HG02981 (cell line): ENCODE data around the gene CCIN.
A peak's percentile ranks its signal among the peaks of the same experiment; 100 is the strongest.
"Not testable (repeated sequence)": the region's sequence is repeated elsewhere in the genome, so short reads cannot be mapped to it uniquely, and the experiment has no call there.

Source experiments
- ATAC-seq: cut with Tn5 transposase; IDR thresholded peaks from one replicate; pipeline ENCODE4 v1.9.1; 2021; ENCODE audit warnings: mild to moderate bottlenecking, moderate library complexity; ENCODE audit not compliant: unreplicated experiment

CCIN gene

DNA sequence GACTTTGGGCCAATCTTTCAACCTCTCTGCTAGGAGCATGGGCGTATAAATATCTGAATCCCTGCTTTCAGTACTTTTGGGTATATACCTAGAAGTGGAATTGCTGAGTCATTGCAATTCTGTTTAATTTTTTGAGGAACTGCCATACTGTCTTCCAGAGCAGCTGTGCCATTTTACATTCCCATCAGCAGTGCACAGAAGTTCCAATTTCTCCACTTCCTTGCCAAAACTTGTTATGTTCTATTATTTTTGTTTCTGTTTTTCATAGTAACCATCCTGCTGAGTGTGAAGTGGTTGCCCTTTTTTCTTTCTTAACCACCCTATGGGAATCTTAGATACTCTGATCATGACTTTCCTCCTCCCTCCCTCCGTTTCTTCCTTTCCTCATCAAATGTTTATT is 11.1 kb upstream of the CCIN start:
- no peak for ATAC-seq

DNA sequence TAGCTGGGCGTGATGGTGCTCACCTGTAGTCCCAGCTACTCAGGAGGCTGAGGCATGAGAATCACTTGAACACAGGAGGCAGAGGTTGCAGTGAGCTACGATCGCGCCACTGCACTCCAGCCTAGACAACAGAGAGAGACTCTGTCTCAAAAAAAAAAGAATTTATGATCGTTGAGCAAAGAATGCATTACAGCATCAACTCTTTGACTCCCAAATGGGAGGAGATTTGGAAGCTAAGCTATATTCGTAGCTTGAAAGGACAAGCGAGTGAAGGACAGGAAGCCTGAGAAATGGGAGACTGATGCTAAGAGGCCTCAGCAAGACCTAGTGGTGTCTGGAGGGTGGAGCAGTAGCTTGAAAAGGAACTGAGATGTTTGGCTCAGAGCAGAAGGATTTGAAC is 10.3 kb upstream of the CCIN start:
- no peak for ATAC-seq

DNA sequence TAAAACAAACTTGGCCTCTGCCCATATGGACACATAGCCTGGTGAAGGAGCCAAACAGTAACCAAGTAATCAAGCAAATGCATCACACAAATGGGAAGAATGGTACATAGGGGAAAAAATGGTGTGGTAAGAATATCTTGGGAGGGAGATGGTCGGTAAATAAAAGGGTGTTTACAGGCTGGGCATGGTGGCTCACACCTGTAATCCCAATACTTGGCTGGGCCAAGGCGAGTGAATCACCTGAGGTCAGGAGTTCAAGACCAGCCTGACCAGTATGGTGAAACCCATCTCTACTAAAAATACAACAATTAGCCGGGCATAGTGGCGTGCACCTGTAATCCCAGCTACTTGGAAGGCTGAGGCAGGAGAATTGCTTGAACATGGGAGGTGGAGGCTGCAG is 9.7 kb upstream of the CCIN start:
- not testable (repeated sequence) for ATAC-seq

DNA sequence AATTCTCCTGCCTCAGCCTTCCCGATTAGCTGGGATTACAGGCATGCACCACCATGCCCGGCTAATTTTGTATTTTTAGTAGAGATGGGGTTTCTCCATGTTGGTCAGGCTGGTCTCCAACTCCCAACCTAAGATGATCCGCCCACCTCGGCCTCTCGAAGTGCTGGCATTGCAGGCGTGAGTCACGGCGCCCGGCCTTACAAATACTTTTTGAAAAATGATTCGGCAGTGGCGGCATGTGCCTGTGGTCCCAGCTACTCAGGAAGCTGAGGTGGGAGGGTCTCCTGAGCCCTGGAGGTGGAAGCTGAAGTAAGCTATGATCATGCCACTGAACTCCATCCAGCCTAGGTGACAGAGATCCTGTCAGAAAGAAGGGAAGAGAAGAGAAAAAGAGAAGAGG is 9.1 kb upstream of the CCIN start:
- not testable (repeated sequence) for ATAC-seq

DNA sequence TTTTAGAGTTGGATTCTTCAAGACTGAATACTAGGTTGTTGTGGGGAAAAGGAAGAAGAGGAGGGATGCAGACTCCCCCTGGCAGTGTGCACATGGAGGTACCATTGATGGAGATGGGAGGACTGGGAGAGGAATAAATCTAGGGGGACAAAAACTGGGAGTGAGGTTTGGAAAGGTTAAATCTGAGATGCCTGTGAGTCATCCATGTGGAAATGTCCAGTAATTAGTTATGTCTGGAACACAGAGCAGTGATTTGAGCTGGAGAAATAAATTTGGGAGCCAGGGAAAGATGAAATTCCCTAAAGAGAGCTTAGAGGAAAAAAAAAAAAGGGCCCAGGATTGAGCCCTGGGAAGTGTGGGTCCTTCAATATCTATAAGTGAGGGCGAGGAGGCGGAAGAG is 8.0 kb upstream of the CCIN start:
- no peak for ATAC-seq

DNA sequence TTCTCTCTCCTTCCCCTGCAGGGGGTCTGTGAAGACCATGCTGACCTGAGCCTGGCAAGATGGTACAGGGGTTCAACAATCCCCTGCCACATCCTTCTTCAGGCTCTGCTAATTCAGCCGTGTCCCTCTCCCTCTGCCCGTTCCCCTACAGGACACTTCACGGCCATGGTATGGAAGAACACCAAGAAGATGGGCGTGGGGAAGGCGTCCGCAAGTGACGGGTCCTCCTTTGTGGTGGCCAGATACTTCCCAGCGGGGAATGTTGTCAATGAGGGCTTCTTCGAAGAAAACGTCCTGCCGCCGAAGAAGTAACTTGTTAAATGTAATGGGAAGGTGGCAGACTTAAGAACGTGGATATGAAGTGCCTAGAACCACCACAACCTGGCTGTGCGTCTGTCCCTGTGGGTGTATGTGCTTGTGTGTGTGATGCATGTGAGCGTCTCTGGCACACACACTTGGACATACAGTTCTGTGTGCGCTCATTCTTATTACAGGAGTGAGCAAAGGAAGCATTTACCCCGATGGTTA is 6.9 kb upstream of the CCIN start:
- no peak for ATAC-seq

DNA sequence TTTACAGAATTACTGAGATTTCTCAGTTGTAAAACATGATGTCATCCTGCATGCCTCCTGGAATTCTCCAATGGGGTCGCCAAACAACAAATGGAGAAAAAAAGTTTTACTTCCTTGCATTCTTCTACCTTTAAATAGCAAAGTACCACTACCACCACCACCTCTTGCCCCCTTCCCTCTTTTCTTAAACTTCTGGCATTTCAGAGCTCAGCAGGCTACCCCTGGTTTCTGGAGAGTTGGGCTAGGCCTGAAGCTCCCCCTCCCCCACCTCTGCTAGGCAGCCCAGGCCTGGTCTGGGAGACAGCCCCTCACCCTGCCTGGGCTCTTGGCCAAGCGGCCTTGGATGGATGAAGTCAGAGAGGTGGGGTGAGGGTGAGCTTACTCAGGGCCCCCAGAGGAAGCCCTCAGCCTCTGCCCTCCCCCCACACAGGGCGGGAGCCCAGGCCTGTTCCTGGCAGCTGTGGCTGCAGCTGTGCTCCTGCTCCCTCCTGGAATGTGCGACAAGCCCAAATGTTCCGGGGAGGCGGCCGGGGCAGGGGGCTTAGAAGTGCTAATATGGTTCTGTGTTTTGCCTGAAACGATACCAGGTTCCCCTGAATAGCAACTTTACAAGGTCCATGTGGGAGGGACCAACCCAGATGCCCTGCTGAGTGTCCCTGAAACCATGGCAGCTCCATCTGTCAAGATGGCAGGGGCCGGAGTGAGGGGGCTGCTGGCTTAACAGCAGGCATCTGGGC is 6.0 kb upstream of the CCIN start:
- ATAC-seq = no peak

DNA sequence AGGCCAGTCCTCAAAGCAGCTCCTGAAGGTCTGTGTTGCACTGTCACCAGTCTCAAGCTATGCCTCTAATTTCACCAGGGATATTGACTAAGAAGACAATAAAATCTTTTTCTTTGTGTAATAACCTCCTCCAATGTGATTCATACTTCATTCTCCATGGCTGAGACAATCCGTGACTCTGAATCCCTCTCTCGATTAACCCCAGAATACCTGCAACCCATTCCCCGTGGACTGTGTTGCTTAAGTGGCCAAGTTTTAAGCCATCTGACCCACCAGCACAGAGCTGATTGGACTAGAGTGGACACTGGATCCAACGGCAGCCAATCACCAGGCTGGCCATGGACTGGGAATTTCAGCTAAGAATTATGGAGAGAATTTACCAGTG is 5.4 kb upstream of the CCIN start:
- ATAC-seq = no peak

DNA sequence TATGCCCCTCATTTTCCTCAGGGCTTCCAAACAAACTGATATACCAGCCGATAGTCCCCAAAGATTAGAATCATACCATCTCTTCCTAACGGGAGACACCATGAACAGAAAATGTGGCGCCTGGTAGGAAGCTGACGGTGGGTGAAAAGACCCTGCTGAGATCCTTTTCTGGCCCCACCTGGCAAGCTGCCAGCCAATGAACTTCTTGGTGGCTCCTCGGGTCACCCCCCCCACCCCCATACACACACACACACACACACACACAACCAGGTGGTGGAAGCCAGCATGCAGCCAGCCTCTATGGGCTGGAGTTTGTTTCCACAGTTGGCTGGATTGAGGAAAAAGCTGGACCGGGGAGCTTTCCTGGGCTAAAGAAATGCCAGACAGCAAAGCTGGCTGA is 4.8 kb upstream of the CCIN start:
- no peak for ATAC-seq

DNA sequence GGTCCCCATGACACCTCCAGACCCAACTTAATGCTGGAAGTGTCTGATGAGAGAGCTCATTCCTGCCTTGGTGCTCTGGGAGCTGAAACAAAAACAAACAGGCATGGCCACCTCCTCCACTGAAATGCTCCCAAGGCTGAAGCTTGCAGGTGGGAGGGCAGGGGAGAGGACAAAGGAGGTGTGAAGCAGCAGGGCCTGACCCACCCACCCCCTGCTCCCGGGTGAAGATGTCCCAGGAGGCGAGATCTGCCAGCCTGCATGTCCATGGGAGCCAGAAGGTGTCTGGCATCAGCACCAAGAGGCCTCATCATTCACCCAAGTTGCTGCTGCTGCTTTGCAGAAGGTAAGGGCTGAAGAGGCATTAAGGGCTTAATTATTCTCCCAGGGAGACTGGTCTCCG is 4.2 kb upstream of the CCIN start:
- ATAC-seq = no peak

DNA sequence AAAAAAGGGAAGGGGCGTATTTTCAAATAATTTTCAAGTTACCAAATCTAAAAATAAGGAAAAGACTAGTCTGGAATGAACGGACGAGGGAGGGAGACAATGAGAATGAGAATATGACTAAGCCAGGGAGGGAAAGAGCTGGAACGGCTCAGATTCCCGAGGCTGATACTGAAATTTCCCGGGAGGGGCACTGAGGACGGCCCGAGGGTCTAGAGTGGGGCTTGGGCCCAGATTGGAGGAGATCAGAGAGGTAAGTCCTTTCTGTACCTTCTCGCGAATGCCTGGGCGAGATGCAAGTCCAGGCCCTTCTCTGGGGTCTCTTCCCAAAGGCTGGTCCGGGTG is 3.4 kb upstream of the CCIN start:
- ATAC-seq = no peak

DNA sequence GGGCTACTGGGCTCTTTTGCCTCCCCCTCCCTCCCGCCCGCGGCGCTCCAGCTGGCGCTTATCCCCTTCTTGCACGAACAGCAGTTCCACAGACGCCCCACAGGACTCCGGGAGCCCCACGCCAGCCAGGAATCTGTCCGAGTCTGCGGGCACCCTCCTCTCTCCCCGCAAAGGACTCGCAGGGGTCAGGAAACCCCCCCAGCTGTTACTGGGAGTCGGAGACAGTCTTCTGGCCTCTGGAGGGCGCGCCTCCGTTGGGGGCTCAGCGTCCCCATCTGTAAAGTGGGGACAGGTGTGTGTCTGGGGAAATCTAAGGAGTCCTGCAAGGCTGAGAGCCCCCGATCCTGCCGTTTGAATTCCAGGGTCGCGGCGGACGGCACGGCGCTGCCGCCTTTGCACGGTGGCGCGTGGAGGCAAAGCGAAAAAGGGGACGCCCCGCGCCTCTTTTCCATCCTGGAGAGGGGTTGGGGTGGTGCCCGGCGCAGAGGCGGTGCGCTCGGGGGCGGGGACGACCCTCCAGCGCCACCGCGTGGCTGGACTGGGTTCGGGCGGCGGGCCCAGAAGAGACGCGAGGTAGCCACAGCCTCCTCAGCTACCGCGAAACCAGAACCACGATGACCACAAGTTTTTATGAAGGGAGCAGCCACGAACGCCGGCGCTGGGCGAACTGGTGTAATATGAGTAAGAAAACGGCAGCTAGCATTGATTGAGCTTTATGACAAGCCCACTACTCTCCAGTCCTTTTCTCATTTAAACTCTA is 2.8 kb upstream of the CCIN start:
- ATAC-seq = peak; percentile 68

DNA sequence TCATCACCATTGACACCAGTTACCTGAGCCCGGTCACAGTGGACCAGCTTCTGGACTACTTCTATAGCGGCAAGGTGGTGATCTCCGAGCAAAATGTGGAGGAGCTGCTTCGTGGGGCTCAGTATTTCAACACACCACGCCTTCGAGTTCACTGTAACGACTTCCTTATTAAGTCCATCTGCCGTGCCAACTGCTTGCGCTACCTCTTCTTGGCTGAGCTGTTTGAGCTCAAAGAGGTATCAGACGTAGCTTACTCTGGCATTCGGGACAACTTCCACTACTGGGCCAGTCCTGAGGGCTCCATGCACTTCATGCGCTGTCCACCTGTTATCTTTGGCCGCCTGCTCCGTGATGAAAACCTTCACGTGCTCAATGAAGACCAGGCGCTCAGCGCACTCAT is 520 bp downstream of the CCIN start:
- no peak for ATAC-seq

DNA sequence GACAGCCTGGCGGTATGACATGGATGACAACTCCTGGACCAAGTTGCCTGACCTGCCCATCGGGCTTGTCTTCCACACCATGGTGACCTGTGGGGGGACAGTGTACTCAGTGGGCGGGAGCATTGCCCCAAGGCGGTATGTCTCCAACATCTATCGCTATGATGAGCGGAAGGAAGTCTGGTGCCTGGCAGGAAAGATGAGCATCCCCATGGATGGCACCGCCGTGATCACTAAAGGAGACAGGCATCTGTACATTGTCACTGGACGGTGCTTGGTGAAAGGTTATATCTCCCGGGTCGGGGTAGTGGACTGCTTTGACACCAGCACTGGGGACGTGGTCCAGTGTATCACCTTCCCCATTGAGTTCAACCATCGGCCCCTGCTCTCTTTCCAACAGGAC is 1.3 kb downstream of the CCIN start:
- no peak for ATAC-seq

DNA sequence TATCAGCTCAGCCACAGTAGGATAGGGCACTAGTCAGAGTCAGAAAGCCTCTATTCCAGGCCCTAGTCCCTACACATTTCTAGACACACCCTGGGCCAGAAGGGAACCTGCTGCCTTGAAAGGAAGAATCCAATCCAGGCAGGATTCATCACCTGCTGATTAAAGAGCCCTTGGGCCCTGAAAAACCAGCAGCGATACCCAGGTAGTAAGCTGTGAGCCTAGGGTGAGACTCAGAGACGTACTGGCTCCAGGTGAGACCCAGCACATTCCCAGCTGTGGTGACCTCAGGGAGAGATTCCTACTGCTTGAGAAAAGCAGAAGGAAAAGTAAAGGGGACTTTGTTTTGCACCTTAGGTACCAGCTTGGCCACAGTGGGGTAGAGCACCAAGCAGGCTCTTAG is 4.7 kb downstream of the CCIN start:
- no peak for ATAC-seq

DNA sequence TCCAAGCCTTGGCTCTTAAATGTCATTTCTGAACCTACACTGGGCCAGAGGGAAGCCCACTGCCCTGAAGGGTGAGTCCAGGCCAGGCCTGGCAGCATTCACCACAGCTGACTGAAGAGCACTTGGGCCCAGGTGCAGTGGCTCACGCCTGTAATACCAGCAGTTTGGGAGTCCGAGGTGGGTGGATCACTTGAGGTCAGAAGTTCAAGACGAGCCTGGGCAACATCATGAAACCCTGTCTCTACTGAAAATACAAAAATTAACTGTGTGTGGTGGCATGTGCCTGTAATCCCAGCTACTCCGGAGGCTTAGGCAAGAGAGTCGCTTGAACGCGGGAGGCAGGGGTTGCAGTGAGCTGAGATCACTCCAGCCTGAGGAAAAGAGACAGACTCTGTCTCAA is 5.1 kb downstream of the CCIN start:
- no peak for ATAC-seq

DNA sequence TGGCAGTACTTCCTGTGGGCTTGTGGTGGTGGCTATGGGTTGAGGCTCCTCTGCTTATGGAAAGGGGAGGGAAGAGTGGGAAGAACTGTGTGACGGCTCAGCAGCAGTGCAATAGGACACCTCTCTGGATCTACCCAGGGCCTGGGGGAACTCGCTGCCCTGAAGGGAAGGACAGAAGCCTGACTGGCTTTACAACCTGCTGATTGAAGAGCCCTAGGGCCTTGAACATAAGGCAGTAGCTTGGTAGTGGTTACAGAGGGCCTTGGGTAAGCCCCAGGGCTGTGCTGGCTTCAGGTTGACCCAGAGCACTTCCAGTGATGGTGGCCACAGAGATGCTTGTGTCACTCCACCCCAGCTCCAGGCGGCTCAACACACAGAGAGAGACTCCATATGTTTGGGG is 5.5 kb downstream of the CCIN start:
- no peak for ATAC-seq

DNA sequence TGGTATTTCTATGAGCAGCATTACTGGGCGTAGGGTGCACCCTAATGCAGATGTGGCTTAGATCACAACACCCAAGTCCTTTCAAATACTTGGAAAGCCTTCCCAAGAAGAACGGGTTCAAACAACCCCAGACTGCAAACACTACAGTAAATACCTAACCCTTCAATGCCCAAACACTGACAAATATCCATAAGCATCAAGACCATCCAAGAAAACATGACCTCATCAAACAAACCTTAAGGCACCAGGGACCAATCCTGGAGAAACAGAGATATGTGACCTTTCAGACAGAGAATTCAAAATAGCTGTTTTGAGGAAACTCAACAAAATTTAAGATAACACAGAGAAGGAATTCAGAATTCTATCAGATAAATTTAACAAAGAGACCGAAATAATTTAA is 6.0 kb downstream of the CCIN start:
- ATAC-seq = not testable (repeated sequence)

DNA sequence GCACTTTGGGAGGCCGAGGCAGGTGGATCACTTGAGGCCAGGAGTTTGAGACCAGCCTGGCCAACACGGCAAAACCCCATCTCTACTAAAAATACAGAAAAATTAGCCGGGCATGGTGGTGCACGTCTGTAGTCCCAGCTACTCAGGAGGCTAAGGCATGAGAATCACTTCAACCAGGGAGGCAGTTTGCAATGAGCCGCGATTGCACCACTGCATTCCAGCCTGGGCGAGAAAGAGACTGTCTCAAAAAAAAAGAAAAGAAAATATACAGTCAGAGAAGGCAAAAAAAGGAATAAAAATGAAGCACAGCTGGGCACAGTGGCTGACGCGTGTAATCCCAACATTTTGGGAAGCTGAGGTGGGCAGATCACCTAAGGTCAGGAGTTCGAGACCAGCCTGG is 7.3 kb downstream of the CCIN start:
- not testable (repeated sequence) for ATAC-seq

DNA sequence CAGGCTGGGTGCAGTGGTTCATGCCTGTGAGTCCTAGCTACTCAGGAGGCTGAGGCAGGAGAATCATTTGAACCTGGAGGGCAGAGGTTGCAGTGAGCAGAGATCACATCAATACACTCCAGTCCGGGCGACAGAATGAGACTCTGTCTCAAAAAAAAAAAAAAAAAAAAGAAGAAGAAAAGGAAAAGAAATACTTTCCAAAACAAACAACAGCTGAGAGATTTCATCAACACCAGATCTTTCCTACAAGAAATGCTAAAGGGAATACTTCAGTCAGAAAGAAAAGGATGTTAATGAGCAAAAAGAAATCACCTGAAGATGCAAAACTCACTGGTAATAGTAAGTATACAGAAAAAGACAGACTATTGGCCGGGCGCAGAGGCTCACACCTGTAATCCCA is 8.4 kb downstream of the CCIN start:
- ATAC-seq = no peak

DNA sequence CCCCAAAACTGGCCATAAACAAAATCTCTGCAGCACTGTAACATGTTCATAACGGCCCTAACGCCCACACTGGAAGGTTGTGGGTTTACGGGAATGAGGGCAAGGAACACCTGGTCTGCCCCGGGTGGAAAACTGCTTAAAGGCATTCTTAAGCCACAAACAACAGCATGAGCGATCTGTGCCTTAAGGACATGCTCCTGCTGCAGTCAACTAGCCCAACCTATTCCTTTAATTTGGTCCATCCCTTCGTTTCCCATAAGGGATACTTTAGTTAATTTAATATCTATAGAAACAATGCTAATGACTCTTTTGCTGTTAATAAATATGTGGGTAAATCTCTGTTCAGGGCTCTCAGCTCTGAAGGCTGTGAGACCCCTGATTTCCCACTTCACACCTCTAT is 11.1 kb downstream of the CCIN start:
- not testable (repeated sequence) for ATAC-seq

DNA sequence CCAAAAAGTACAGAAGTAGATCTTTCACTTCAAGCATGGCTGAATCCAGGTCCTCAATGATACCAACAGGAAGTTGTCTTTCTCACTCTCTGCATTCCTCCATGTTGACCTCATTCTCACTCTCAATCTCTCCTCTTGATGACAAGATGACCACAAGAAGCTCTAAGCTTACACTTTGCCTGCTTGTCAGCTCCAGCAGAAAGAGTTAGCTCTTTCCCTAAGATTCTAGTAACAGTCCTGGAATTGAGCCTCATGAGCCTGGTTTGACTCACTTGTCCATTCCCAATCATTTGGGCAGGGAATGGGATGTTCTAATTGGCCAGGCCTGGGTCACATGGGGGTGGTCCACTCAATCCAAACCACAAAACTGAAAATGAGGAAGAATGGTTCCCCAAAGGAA is 18.2 kb downstream of the CCIN start:
- ATAC-seq = no peak

DNA sequence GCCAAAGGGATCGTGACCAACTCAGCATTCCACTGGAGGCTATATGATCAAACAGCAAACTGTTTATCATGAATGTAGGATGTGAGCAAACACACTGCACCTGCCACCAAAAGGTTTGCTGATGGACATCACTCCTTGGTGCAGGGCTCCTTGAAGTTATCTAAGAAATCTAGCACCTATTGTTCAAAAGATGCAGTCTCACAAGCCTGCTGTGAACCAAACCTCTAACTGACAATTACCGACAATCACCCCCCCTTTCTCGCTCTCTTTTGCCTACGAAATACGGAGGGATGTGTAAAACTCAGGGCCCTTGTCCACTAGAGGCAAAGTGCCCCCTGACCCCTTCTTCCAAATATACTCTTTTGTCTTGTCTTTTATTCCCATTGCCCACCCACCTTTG is 19.0 kb downstream of the CCIN start:
- no peak for ATAC-seq
